Left lung (tissue), 10 donors: ENCODE data around the gene CPEB3. TPM values are rescaled to one million over a fixed set of nuclear protein-coding genes. Genes with fewer than 3 reads are reported as not detected.

ENCODE experiments used
- ATAC-seq: fragments of 200-7000 bp; cut with Tn5 transposase; one replicate; pipeline ENCODE4 v1.9.1; 2020; ENCODE audit warnings: moderate library complexity
- DNase-seq, 4 donors: peaks; one replicate each; pipeline ENCODE4 v3.0.0-alpha.2; 2013 to 2020
- H3K27ac ChIP-seq, 2 donors: fragments of 200-600 bp; sonication (generic) in 1 of 2; one replicate each; pipeline versions ENCODE4 v1.5.0 to v1.8.0; 2020 to 2021
- H3K27me3 ChIP-seq, 2 donors: fragments of 200-600 bp; sonication (generic) in 1 of 2; one replicate each; pipeline versions ENCODE4 v1.5.0 to v1.8.0; 2020 to 2021
- H3K36me3 ChIP-seq, 2 donors: fragments of 200-600 bp; sonication (generic) in 1 of 2; one replicate each; pipeline versions ENCODE4 v1.5.0 to v1.8.0; 2020 to 2021
- H3K4me1 ChIP-seq, 2 donors: fragments of 200-600 bp; one replicate each; pipeline ENCODE4 v1.8.0; 2021
- H3K4me3 ChIP-seq, 2 donors: fragments of 200-600 bp; sonication (generic) in 1 of 2; one replicate each; pipeline versions ENCODE4 v1.5.0 to v1.8.0; 2020 to 2021; ENCODE audit warnings: mild to moderate bottlenecking in 1 of 2
- H3K9me3 ChIP-seq, 2 donors: fragments of 200-600 bp; sonication (generic) in 1 of 2; one replicate each; pipeline versions ENCODE4 v1.5.0 to v1.8.0; 2020 to 2021
- intact Hi-C, 2 donors: fragments of 100-400 bp; cut with DNase I; formaldehyde crosslinking; loops; one replicate each; pipeline versions ENCODE4 v1.11.2 to v1.14.2; 2022
- polyA plus RNA-seq, 6 donors: library from polyadenylated mRNA; unstranded; fragments of 120-200 nt; gene quantifications; one replicate each; pipeline ENCODE4 v1.2.1, GENCODE V29; 2013; ENCODE audit not compliant: insufficient read length in 6 of 6
- total RNA-seq, 2 donors: library from RNA; stranded (reverse); fragmentation: NEBNext Ultra II Directional; extraction: Animal tissue kit (Norgen Biotek cat#: 25700); gene quantifications; one replicate each; pipeline ENCODE4 v1.2.1, GENCODE V29; 2021
- TF ChIP-seq, protein P1 (sequence below), 2 donors: fragments of 200-600 bp; sonication (generic) in 1 of 2; IDR thresholded peaks; one replicate each; pipeline versions ENCODE4 v1.5.0 to v1.8.0; 2021; ENCODE audit warnings: antibody characterized with exemption in 2 of 2
- donor health status: DM: no; HTN: yes; CAD: no.
- donor health status: DM: no; HTN: no; CAD: no.

The CPEB3 gene
- total and polyA plus RNA-seq, 8 donors, result 2.9 to 4.3 (median 3.5) TPM

DNA sequence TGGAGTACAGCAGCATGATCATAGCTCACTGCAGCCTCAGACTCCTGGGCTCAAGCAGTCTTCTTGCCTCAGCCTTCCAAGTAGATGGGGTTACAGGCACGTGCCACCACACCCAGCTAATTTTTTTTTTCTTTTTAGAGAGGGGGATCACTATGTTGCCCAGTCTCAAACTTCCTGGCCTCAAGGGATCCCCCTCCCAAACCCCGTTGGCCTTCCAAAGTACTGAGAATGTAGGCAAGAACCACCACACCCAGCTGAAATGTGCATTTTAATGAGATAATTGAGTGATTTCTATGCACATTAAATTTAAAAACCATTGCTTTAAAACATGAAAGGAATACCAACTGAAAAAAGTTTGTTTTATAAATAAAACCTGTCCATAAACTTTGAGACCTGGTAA, 25.7 kb upstream of the CPEB3 start:
- no peaks in the 10 kb centered on the region for H3K27me3 ChIP-seq
- no peak for DNase-seq
- H3K4me1 ChIP-seq, result no peaks in the 10 kb centered on the region
- H3K27ac ChIP-seq, result peak overlapping the region in 1 of 2 donors; percentile 19
- H3K4me3 ChIP-seq, result no peak overlapping the region
- peaks cover 0 to 38% of the 10 kb centered on the region in 2 donors for H3K36me3 ChIP-seq
- intact Hi-C loops, result no loop called here
- no peak for ATAC-seq
- H3K9me3 ChIP-seq, result no peaks in the 10 kb centered on the region
- TF ChIP-seq, protein P1, sequence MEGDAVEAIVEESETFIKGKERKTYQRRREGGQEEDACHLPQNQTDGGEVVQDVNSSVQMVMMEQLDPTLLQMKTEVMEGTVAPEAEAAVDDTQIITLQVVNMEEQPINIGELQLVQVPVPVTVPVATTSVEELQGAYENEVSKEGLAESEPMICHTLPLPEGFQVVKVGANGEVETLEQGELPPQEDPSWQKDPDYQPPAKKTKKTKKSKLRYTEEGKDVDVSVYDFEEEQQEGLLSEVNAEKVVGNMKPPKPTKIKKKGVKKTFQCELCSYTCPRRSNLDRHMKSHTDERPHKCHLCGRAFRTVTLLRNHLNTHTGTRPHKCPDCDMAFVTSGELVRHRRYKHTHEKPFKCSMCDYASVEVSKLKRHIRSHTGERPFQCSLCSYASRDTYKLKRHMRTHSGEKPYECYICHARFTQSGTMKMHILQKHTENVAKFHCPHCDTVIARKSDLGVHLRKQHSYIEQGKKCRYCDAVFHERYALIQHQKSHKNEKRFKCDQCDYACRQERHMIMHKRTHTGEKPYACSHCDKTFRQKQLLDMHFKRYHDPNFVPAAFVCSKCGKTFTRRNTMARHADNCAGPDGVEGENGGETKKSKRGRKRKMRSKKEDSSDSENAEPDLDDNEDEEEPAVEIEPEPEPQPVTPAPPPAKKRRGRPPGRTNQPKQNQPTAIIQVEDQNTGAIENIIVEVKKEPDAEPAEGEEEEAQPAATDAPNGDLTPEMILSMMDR (IDR thresholded peaks at IDR 0.05), result no peak

DNA sequence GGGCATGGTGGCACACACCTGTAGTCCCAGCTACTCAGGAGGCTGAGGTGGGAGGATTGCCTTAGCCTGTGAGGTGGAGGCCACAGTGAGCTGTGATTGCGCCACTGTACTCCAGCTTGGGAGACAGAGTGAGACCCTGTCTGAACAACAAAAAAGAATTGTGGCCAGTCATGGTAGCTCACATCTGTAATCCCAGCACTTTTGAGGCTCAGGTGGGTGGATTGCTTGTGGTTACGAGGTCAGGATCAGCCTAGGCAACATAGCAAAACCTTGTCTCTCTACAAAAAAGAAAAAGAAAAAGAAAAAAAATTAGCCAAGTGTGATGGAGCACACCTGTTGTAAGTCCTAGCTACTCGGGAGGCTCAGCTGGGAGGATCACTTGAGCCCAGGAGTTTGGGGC, 22.9 kb upstream of the CPEB3 start:
- Histone ChIP-seq H3K27ac (no peak overlapping the region), H3K4me1 (no peaks in the 10 kb centered on the region), H3K27me3 (no peaks in the 10 kb centered on the region), H3K9me3 (no peaks in the 10 kb centered on the region), H3K36me3 (peaks cover 0 to 35% of the 10 kb centered on the region in 2 donors), H3K4me3 (no peak overlapping the region)
- ATAC-seq (no peak), DNase-seq (peak in 1 of 4 donors; percentile 3)
- TF ChIP-seq, protein P1 (IDR thresholded peaks at IDR 0.05), result no peak
- intact Hi-C loops, result no loop called here

DNA sequence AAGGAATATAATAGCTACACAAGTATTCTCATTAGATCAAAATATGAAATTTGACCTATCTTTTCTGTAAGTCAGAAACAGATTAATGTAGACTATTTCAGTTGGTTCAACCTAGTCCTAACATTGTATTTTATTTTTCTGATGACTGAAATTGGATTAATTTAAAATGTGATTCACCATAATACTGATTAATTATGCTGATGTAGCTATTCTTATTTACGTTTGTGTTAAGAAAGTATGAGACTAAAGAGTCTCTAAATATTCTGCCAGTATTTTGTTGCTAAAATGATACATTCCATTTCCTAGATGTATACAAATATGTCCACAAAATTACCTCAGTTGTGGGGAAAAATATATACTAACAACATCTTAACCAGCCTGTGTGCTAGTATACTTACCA, 18.4 kb upstream of the CPEB3 start:
- H3K4me1 ChIP-seq, result no peaks in the 10 kb centered on the region
- DNase-seq (no peak), ATAC-seq (no peak)
- peaks cover 0 to 22% of the 10 kb centered on the region in 2 donors for H3K36me3 ChIP-seq
- H3K9me3 ChIP-seq, result no peaks in the 10 kb centered on the region
- no peak overlapping the region for H3K4me3 ChIP-seq
- no peak overlapping the region for H3K27ac ChIP-seq
- H3K27me3 ChIP-seq, result no peaks in the 10 kb centered on the region
- intact Hi-C loops, result no loop called here
- TF ChIP-seq, protein P1 (IDR thresholded peaks at IDR 0.05), result no peak

DNA sequence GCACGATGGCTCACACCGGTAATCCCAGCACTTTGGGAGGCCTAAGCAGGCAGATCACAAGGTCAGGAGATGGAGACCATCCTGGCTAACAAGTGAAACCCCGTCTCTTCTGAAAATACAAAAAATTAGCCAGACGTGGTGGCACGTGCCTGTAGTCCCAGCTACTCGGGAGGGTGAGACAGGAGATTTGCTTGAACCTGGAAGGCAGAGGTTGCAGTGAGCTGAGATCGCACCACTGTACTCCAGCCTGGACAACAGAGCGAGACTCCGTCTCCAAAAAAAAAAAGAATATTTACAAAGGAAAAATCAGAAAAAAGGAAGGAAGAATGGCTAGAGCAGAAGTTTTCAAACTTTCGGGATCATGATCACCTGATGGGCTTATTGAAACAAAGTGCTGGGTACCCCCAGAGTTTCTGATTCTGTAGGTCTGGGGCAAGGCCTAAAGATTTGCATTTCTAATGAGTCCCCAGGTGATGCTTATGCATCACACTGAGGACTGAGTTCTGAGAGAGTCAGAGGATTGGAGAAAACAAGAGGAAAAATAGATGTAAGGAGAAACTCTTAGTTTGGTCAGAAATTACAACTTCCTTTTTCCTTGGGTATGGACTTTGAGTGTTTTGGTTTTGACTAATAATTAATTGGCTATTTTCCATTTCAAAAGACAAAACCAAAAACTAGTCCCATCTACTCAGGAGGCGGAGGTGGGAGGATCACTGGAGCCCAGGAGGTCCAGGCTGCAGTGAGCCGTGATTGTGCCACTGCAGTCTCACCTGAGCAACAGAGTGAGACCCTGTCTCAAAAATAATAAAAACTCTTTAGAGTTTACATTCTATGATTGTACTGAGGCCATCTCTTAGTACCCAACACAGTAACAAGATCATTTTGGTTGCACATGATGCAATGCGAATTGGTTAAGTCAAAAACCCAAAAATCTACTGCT, 14.5 kb upstream of the CPEB3 start:
- ATAC-seq (no peak), DNase-seq (no peak)
- Histone ChIP-seq H3K27ac (no peak overlapping the region), H3K4me1 (peaks cover 0 to 5% of the 10 kb centered on the region in 2 donors), H3K4me3 (no peak overlapping the region), H3K36me3 (peaks cover 0 to 6% of the 10 kb centered on the region in 2 donors), H3K9me3 (no peaks in the 10 kb centered on the region), H3K27me3 (no peaks in the 10 kb centered on the region)
- intact Hi-C loops, result no loop called here
- TF ChIP-seq, protein P1 (IDR thresholded peaks at IDR 0.05), result no peak

DNA sequence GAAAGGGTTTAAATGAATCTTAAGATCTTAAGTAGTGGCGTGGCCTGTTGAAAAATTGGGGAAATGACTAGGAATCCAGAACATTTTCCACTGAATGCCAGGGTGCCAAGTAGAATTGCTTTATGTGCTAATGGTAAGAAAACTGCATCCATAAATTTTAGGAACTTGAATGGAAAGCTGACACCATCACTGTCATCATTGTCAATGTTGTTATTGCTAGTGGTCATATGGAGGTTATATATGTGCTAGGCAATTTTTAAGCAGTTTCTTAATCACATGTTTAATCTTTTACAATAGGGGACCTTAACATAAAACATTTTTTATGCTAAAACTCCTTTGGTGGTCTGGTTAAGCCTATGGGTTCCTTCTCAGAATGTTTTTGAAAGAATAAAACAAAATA, 13.2 kb upstream of the CPEB3 start:
- H3K27ac ChIP-seq, result no peak overlapping the region
- peaks cover 0 to 5% of the 10 kb centered on the region in 2 donors for H3K4me1 ChIP-seq
- DNase-seq (no peak), ATAC-seq (no peak)
- no peaks in the 10 kb centered on the region for H3K9me3 ChIP-seq
- TF ChIP-seq, protein P1 (IDR thresholded peaks at IDR 0.05), result no peak
- no peaks in the 10 kb centered on the region for H3K27me3 ChIP-seq
- H3K4me3 ChIP-seq, result no peak overlapping the region
- intact Hi-C loops, result no loop called here
- H3K36me3 ChIP-seq, result peaks cover 0 to 6% of the 10 kb centered on the region in 2 donors
